Globus pallidus (tissue), 1 donor: ENCODE results near the gene KCNE4.

ENCODE experiments used
- DNase-seq: peaks from one replicate; pipeline ENCODE4 v3.0.0-alpha.2; 2015; ENCODE audit warnings: low spot score

KCNE4 gene

DNA sequence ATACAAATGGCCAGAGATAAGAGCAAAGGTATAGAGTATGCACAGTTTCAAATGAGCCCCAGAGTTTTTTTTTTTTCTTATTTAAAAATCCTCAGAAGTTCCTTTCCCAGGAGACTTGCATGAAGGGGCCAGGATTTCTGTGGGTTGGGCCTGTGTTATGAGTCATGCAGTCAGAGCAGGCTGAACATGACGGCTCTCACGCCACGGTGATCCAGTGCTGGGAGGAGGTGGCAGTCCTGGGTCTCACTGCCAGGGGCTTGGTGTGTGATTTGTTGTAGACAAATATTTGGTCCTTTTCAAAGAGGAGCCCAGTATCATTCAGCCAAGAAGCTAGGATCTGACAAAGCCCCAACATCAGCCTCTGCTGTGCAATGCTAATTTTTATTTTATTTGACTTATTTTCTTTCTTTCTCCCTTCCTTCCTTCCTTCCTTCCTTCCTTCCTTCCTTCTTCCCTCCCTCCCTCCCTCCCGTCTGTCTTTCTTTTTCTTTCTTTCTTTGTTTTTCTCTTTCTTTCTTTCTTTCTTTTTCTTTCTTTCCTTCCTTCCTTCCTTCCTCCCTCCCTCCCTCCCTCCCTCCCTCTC is 10.4 kb upstream of the KCNE4 start:
- no peak for DNase-seq

DNA sequence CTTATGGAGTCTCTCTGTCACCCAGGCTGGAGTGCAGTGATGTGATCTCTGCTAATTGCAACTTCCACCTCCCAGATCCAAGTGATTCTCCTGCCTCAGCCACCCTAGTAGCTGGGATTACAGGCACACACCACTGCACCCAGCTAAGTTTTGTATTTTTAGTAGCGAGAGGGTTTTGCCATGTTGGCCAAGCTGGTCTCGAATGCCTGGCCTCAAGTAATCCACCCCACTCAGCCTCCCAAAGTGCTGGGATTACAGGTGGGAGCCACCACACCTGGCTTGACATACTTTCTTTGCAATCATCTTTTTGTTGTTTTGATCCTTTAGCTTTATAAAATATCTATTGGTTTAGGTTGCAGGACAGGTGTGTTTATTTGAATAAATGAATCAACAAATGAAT is 9.7 kb upstream of the KCNE4 start:
- no peak for DNase-seq

DNA sequence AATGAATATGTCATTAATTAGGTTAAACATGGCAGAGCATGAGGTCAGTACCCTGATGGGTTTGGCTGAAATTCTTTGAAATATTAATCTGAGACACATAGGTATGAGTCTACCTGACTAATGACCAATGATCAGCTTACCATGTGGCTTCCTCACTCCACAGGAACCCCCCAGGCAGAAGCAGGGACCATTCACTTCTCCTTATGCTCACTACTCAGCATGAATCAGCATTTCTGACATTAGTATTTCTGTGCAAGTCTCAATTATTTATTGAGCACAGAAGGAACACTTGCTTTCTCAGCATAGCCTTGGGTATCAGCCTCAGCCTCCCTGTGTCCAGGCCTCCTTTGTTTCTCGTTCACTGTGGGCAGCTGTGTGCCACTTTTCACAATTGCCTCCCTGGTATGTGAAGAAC is 9.3 kb upstream of the KCNE4 start:
- no peak for DNase-seq

DNA sequence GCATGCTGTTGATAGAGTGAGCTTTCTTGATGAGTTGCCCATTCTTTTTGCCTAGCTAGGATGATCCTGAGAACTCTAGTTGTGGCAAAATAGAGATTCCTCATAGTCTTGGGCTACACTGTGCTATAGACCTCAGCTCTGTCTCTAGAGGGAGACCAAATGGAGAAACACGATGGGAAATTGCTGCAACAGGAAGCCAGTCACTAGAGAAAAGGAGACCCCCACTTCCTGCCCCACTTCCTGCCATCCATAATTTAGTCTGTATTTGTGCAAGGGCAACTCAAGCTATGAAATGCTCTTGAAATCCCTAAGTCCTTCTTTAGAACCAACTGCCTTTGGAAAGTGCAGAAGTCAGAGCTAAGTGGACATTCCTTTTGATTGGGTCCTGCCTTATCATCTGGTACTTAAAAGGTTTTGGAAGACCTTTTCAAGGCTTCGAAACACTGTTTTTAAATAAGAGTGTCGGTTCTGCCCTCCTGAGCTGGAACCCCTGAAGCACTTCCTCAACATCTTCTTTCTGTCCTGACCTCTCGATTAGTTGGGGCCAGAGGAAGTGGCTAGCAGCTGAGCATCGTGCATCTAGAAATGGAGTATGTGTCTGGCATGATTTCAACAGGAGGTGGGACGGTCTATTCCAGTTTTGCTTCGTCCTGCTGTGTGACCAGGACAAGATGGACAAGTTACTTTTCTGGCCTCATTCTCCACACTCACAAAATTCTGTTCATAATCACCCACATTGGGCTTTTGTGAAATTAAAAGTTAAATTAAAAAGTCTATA is 8.6 kb upstream of the KCNE4 start:
- DNase-seq, result no peak

DNA sequence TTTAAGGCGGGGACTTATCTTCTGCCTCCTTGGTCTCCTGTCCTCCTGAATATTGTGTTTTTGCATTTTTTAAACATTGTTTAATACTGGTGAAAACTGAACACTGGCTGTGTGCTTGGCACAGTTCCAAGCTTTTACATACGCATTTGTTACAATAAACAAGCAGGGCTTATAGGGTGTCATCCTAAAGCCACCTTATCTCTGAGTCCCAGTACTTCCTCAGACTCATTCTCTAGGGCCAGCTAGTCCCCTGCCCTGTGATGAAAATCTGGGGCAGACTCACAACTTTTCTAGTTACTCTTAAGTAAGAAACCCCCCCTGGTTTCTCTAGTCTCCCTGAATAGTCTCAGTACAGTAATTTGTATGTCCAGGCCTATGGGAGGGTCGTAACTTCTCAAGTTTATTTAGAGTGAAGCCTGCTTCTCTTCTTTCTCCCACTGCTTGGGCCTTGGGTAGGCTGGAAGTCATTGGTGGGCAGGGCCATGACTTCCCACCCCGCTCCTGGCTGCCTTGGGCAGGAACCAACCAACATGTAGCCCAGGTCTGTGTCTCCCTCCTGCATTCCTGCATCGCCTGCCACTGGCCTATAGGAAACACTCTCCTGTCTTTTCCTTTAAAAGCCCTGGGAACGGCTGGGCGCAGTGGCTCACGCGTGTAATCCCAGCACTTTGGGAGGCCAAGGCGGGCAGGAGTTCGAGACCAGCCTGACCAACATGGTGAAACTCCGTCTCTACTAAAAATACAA is 7.7 kb upstream of the KCNE4 start:
- no peak for DNase-seq

DNA sequence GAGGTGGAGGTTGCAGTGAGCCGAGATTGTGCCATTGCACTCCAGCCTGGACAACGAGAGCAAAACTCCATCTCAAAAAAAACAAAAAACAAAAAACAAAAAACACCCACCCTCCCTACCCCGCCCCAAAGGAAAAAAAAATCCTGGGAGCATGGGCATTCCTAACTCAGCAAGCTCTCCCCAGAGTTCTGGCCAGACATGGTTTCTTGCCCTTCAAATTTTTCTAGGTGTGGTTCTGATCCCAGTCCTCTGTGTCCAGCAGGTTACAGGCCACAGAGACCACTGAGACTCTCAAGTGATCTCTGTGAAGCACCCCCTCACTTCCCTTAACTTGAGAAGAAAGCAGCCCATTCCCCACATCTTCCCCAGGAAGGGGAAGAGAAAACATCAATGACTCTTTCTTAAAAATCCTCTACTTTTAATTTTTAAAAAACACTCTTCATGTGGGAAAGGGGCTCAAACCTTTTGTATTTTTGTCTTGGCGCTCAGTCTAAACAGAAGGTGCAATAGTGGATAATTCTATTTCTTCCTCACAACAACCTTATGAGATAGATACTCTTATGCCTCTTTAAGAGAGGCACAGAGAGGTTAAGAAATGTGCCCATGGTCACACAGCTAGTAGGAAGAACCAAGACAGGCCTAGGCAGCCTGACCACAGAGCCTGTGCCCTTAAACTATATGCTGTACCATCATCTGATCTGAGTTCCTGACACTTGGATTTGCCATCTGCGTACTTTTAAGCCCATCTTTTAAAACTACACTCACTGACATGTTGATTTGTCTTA is 6.9 kb upstream of the KCNE4 start:
- no peak for DNase-seq

DNA sequence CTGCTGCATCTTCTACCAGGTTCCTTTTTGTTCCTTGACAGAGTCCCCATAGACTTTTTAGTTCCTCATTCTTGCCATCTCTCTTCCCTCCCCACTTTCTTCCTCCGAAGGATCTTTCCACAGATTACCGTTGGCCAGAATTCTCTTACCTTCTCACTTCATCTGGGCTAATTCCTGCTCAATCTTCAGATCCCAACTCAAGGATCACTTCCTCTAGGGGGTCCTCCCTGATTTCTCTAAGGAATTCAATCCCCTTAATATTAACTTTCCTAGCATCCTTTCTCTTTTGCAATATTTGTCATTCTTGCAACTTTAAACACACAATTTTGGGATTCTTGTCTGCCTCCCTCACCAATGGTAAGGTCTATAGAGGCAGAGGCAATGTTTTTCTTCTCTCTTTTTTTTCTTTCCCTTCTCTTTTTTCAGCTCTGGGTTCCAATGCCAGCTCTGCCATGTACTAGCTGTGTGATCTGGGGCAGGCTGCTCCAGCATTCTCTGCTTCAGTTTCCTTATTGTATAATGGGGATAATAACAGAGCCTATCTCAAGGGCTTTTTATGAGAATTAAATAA is 5.4 kb upstream of the KCNE4 start:
- no peak for DNase-seq

DNA sequence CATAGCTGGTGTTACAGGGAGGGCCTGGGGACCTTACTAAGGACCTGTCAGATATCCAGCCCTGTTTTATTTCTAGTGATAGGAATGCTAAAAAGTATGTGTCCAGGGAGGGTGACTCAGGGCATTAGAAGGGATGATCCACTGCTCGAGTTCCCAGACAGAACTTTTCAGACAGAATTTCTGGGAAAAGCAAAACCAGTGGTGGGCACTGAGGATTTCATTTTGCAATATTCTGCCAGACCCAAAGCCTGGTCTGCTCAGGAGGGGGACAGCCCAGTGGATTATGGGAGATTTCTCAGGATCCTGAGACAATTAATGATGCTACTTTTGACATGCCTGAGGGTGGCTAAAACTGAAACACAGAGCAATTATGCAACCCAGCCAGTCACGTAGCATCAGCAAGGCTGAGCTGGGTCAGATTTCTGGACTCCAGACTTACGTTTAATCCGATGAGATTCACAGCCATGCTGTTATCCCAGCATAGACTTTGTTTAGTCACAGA is 4.7 kb upstream of the KCNE4 start:
- no peak for DNase-seq

DNA sequence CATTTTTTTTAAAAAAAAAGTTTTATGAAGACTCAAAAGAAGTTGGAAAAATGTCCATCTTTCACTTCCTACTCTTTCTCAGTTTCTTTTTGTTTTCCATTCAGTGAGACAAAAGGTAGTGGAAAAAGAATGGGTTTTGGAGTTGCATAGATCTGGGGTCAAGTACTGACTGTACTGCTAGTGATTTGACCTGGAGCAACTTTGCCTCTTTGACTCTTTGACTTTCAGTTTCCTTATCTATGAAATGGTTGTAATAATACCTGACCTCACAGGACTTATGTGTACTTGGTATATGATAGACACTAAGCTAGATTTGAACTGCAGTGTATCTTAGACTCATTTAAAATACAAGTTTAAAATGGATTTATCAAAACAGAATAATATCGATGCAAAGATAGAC is 3.5 kb upstream of the KCNE4 start:
- DNase-seq, result no peak

DNA sequence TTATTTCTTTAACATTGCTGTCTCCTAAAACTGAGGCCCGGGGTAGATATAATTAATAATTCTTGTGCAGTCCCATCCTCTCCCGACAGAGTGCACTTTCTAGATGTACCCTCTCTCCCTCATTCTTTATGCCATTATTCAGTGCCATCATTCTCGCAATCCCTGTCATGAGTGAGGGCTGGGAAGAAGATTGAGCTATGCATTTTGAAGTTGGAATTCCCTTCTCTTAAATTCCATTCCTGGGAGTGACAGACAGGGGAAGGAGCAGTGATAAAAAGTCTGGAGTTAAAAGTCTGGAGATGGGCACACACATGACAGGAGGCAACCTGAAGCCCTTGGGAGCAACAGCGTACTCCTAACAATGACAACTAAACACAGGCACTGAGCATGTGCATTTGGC is 2.6 kb upstream of the KCNE4 start:
- DNase-seq, result no peak

DNA sequence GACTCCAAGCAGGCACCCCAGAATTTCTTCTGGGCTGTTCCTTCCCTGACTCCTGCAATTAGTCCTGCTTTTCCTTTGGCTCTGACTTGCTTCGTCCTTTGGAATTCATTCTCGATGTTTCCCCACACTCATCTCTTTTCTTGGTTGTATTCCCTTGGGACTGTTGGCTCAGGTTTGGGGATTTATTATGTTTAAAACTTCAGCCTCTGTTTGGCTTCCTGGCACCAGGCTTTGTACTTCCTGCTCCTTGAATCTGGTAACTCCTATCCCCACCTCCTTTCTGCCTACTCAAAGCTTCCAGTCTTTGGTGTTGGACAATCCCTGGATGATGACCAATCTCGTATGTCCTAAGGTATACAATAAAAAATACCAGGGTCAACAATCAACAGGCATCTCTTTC is 1.8 kb upstream of the KCNE4 start:
- no peak for DNase-seq

DNA sequence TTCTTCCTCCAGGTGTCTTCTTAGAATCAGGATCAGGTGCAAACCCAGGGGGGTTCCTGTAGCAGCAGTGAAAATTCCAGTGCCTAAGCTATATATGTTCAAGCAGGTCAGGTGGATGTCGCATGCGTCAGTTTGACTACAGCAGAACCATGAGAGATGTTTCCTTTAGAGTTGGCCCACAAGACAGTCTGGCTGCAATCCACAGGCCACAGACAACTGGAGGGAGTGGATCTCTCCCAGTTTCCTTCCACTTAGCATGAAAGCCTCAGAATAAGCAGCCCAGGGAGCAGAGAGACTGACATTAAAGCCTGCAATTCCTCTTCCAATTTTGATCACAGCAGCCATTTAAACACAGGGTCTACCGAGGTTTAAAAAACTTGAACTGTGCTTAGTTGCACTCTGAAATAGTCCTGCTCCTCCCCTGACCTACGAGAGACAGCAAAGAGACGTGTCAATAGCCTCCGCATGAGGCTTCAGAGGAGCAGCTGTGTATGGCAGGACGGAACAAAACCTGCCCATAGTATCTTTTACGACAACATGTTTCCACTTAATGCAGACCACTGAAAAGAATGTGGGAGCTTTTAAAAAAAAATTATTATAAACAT is 988 bp upstream of the KCNE4 start:
- DNase-seq, result no peak

DNA sequence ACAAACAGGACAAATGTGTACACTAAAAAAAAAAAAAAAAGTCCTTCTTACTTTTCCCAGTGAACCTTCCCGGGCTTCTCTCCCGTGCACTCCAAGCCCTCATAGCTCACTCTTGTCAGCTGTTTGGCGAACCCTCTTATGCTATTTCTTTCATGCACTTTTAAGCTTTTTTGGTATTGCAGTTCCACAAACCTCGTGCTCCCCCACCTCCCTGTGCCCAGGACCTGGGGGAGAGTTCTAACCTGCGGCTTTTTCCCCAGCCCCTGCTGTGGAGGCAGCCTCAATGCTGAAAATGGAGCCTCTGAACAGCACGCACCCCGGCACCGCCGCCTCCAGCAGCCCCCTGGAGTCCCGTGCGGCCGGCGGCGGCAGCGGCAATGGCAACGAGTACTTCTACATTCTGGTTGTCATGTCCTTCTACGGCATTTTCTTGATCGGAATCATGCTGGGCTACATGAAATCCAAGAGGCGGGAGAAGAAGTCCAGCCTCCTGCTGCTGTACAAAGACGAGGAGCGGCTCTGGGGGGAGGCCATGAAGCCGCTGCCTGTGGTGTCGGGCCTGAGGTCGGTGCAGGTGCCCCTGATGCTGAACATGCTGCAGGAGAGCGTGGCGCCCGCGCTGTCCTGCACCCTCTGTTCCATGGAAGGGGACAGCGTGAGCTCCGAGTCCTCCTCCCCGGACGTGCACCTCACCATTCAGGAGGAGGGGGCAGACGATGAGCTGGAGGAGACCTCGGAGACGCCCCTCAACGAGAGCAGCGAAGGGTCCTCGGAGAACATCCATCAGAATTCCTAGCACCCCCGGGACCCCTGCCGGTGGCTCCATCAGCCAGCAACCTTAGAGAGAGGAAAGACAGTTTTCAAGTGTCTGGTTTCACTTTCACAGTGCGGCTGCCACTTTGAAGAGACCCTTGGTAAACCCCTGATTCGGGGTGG is 826 bp downstream of the KCNE4 start:
- no peak for DNase-seq

DNA sequence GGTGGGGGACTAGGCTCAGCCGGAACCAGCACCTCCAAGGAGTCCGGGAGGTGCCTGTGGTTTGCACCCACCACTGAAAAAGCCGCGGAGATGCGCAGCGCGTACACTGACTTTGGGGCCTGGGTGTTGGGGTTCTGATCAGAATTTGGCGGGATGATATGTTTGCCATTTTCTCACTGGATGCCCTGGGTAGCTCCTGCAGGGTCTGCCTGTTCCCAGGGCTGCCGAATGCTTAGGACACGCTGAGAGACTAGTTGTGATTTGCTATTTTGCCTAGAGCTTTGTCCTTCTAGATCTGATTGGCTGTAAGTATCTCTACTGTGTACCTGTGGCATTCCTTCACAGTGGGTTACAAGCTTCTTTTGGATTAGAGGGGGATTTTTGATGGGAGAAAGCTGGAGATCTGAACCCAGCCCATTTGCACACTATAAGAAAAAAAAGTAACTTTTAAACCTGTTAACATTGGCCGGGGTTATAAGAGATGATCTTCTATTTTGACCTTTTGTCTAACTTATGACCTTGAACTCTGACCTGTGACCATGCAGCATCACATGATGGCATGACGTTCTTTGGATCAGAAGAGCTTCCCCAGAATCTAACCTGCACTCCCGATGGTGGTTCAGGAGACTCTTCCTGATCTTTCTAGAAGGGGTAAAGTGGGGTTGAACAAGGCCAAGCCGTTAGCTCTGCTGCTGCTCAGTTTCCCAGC is 1.6 kb downstream of the KCNE4 start:
- DNase-seq, result no peak

DNA sequence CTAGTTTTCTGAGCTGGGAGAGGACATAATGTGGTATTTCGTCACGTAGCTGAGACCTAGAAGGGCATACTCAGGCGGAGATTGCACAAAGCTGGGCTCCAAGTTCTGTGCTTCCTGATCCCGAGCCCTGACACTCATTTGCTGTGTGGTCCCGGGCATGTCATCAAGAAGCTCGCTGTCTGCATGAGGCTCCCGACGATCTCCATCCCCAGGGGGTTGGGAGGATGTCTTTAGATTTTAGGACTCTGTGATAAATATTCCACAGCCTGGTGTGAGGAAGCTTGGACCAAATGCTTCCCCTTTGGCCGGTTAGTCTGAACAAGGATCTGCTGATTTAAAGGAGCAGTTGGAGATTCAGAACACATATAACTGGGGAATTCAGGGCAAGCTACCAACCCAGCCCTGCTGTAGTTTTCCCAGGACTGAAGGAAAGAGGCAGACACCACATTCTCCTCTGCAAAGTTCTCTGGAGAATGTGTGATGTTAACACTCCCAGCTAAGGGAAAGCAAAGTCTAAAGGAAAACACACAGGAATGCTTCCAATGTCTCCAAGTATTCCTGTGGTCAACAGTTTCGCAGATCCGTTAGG is 2.3 kb downstream of the KCNE4 start:
- no peak for DNase-seq

DNA sequence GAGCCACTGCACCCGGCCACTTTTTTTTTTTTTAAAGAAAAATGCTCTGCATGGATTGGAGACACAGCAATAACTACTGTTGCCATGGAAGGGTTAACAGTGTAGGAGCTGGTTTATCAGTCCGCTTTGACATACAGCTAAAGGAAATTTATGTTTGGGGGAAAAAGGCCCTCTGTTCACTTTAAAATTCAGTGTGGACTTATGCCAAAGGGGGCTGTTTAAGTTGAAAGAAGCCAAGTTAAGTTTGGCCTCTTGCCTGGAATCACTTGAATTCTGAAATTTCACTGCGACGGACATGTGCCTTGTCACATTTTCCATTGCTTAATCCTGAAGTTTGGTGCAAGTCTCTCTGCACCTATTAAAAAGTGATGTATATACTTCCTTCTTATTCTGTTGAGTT is 3.1 kb downstream of the KCNE4 start:
- no peak for DNase-seq

DNA sequence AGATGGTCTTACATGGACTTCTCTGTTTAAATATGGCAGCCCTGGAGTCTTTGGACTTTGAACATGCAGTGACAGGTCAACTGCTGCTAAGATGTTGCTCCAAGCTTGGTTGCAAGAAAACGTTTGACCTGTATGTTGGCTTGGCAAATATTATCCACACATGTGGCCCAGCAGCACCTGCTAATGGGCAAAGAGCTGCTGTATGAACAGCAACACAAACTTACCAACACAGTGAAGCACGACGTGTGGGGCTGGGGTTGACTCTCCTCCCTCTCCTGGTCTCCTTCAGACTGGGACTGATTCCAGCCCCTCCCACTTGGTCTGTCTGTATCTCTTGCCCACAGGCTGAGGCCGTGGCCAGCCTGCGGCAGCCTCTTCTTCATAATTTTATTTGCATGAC is 3.8 kb downstream of the KCNE4 start:
- DNase-seq, result no peak

DNA sequence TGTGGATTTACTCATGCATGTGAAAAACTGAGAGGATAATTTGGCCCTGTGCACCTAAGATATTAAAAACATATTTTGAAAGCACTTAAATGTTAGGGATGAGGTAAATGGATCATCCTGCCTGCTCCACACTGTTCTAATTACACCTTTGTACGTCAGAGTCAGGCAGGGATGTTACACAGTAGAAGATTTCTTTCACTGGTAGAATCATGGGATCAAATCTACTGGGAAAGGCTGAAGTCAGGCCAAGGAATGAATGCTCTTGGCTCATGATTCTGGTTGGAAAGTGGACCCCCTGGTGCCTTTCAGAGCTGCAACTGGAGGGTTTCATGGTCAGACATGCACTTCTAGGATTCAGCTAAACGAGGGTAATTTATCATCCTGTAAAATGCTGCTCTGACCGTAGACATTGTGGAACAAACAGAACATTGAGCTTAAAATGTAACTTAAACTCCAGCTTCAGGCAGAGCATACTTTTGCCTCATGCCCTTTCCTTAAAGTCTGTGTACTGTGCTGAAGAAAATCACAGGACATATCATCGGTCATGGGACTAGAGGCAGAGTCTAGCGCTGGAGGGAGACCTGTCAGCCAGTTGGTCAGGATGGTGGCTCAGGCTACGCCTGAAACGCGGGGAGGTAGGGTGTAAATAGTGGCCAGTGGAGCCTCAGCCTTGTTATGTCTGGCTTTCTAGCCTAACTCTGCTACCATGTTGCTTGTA is 4.9 kb downstream of the KCNE4 start:
- no peak for DNase-seq

DNA sequence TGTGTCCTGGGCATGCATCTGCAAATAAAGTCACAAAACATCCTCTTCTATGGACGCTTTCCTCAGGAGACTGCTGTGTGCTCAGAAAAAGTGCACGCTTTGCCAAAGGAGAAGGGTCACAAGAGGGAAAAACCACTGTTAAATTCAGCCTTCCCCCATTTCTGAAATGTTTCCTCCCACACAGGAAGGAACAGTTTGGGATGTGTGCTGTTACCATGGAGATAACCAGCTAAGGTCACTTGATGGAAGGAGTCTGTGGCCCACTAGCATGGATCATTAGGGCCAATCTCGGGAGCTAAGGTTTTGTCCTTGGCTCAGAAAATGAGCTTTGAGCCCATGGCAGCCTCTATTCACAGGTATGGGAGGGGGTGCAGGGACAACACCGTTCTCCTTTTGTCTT is 5.6 kb downstream of the KCNE4 start:
- DNase-seq, result no peak
